WERI-Rb-1 (cell line): ENCODE measurements around the gene CHST12.

Experiments
- DNase-seq: peaks from one replicate; pipeline ENCODE4 v3.0.0-alpha.2; 2020
- H3K27ac ChIP-seq: fragments of 250-450 bp; sonication (Bioruptor Pico); 2 replicates; pipeline ENCODE4 v1.5.1; 2020; ENCODE audit warnings: mild to moderate bottlenecking, moderate library complexity
- H3K27me3 ChIP-seq: fragments of 250-450 bp; sonication (Bioruptor Pico); 2 replicates; pipeline ENCODE4 v1.5.1; 2021; ENCODE audit warnings: mild to moderate bottlenecking, low read depth, moderate library complexity; ENCODE audit not compliant: insufficient read depth, severe bottlenecking
- H3K36me3 ChIP-seq: fragments of 250-450 bp; sonication (Bioruptor Pico); 2 replicates; pipeline ENCODE4 v1.5.1; 2020; ENCODE audit warnings: mild to moderate bottlenecking, moderate library complexity
- H3K4me3 ChIP-seq: 2 replicates; pipeline ENCODE4 v1.5.1; 2011; ENCODE audit warnings: low read depth, mild to moderate bottlenecking, control low read depth, low read length
- H3K9me3 ChIP-seq: fragments of 250-450 bp; sonication (Bioruptor Pico); 2 replicates; pipeline ENCODE4 v1.5.1; 2021; ENCODE audit warnings: mild to moderate bottlenecking, moderate library complexity; ENCODE audit not compliant: severe bottlenecking
- TF ChIP-seq, protein P1 (sequence below): IDR thresholded peaks from 2 replicates; pipeline ENCODE4 v1.5.1; 2011; ENCODE audit warnings: low read depth, mild to moderate bottlenecking, control low read depth, inconsistent platforms, low read length

Gene CHST12

DNA sequence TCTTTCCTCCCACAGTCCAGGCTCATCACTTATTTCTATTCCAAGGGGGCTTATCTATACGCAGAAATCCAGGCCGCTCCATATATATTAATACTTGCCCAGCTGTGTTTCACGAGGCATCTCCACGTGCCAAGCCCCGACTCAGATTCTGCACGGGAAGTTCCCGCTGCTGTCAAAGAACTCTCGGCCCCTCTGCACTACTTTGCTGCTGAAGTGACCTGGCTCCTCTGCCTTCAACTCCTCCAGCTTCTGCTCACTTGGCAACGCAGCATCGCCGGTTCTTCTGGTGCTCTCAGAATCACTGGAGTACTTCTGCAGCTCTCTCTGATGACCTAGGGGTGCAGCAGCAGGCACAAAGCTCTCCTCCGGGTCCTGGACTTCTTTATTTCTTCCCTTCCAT is 9.7 kb upstream of the CHST12 start:
- Histone ChIP-seq H3K9me3 (no peaks in the 10 kb centered on the region), H3K27ac (no peak overlapping the region), H3K36me3 (no peaks in the 10 kb centered on the region), H3K4me3 (no peak overlapping the region), H3K27me3 (no peaks in the 10 kb centered on the region)
- TF ChIP-seq, protein P1, sequence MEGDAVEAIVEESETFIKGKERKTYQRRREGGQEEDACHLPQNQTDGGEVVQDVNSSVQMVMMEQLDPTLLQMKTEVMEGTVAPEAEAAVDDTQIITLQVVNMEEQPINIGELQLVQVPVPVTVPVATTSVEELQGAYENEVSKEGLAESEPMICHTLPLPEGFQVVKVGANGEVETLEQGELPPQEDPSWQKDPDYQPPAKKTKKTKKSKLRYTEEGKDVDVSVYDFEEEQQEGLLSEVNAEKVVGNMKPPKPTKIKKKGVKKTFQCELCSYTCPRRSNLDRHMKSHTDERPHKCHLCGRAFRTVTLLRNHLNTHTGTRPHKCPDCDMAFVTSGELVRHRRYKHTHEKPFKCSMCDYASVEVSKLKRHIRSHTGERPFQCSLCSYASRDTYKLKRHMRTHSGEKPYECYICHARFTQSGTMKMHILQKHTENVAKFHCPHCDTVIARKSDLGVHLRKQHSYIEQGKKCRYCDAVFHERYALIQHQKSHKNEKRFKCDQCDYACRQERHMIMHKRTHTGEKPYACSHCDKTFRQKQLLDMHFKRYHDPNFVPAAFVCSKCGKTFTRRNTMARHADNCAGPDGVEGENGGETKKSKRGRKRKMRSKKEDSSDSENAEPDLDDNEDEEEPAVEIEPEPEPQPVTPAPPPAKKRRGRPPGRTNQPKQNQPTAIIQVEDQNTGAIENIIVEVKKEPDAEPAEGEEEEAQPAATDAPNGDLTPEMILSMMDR = no peak
- DNase-seq = no peak

GRCh38 chr7:2394566-2395082 is 8.8 kb upstream of the CHST12 start:
- H3K36me3 ChIP-seq = no peaks in the 10 kb centered on the region
- no peak overlapping the region for H3K4me3 ChIP-seq
- no peaks in the 10 kb centered on the region for H3K9me3 ChIP-seq
- TF ChIP-seq, protein P1 = no peak
- DNase-seq = no peak
- H3K27ac ChIP-seq = no peak overlapping the region
- H3K27me3 ChIP-seq = no peaks in the 10 kb centered on the region

GRCh38 chr7:2398506-2398905 is 4.9 kb upstream of the CHST12 start:
- DNase-seq = no peak

GRCh38 chr7:2399848-2400587 is 3.4 kb upstream of the CHST12 start:
- Histone ChIP-seq H3K4me3 (no peak overlapping the region), H3K36me3 (no peaks in the 10 kb centered on the region), H3K27me3 (no peaks in the 10 kb centered on the region), H3K27ac (no peak overlapping the region), H3K9me3 (no peaks in the 10 kb centered on the region)
- TF ChIP-seq, protein P1 = no peak
- DNase-seq = no peak

More at GRCh38 chr7:2398506-2398905, 4.9 kb upstream of the CHST12 start:
- H3K27ac ChIP-seq = no peak overlapping the region
- no peak overlapping the region for H3K4me3 ChIP-seq
- TF ChIP-seq, protein P1 = no peak
- H3K27me3 ChIP-seq = no peaks in the 10 kb centered on the region
- no peaks in the 10 kb centered on the region for H3K36me3 ChIP-seq
- H3K9me3 ChIP-seq = no peaks in the 10 kb centered on the region

DNA sequence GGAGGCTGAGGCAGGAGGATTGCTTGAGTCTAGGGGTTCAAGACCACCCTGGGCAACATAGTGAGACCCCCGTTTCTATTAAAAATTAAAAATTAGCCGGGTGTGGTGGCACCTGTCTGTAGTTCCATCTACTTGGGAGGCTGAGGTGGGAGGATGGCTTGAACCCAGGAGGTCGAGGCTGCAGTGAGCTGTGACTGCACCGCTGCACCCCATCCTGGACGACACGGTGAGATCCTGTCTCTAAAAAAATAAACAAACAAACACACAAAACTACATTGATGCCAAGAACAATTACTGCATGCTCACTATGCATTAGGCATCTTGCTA is 761 bp upstream of the CHST12 start:
- no peaks in the 10 kb centered on the region for H3K27me3 ChIP-seq
- TF ChIP-seq, protein P1 = no peak
- no peak for DNase-seq
- H3K27ac ChIP-seq = peak overlapping the region; percentile 62
- no peaks in the 10 kb centered on the region for H3K36me3 ChIP-seq
- no peaks in the 10 kb centered on the region for H3K9me3 ChIP-seq
- peak overlapping the region; percentile 58 for H3K4me3 ChIP-seq
